ENCODE measurements around the gene NKIRAS1.

DNA sequence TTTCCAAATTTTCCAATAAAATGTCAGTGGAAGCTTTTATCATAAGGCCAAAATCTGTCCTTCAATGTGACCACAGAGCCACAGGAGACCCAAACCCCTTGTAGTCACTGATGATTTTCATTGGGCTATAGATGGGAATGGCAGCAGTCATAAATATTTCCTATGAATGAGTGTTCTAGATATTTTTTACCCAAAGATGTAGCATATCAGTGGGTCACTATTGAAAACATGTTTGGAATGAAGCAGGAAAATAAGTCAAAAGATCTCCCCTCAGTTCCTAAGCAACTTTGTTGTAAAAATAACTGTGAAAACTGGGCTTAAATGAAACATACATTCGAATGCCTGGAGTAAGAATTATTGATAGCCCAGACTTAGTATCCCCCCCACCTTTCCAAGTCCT lies 49.0 kb downstream of the NKIRAS1 start:
- TF ChIP-seq ZBTB1 (tag by site-specific recombination; IDR thresholded peaks at IDR 0.05) (no peak), ZNF830 (tag by site-specific recombination; IDR thresholded peaks at IDR 0.05; ENCODE audit: low read depth) (no peak), ZNF837 (tag by site-specific recombination; IDR thresholded peaks at IDR 0.05) (no peak)
- TF ChIP-seq, protein P1, sequence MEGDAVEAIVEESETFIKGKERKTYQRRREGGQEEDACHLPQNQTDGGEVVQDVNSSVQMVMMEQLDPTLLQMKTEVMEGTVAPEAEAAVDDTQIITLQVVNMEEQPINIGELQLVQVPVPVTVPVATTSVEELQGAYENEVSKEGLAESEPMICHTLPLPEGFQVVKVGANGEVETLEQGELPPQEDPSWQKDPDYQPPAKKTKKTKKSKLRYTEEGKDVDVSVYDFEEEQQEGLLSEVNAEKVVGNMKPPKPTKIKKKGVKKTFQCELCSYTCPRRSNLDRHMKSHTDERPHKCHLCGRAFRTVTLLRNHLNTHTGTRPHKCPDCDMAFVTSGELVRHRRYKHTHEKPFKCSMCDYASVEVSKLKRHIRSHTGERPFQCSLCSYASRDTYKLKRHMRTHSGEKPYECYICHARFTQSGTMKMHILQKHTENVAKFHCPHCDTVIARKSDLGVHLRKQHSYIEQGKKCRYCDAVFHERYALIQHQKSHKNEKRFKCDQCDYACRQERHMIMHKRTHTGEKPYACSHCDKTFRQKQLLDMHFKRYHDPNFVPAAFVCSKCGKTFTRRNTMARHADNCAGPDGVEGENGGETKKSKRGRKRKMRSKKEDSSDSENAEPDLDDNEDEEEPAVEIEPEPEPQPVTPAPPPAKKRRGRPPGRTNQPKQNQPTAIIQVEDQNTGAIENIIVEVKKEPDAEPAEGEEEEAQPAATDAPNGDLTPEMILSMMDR (tag by site-specific recombination; IDR thresholded peaks at IDR 0.05): no peak
